Activated CD4-positive, alpha-beta T cell treated with anti-CD3 and anti-CD28 coated beads, Interleukin-2, amount 10 ng/mL, durations not matched to agents 7 days and 5 days (primary cell): Measurements from ENCODE around the gene NELFB. TPM values are rescaled to one million over a fixed set of nuclear protein-coding genes. Genes with fewer than 3 reads are reported as not detected.
"Not testable (repeated sequence)": the region's sequence is repeated elsewhere in the genome, so short reads cannot be mapped to it uniquely, and the experiment has no call there.

ENCODE experiments used
- CTCF ChIA-PET: fragments of 350-600 bp; sonication (Branson Sonifier 250); formaldehyde crosslinking; loops from one replicate; lab custom pipeline; 2021; ENCODE audit warnings: antibody characterized with exemption; lab: Charles Lee
- POLR2A ChIA-PET: fragments of 350-600 bp; sonication (Branson Sonifier 250); formaldehyde crosslinking; loops from one replicate; lab custom pipeline; 2021; ENCODE audit warnings: antibody characterized with exemption; lab: Charles Lee
- DNase-seq: peaks from one replicate; pipeline ENCODE4 v3.0.0-alpha.2; 2020
- H3K27ac Mint-ChIP-seq: one replicate; pipeline ENCODE4 v1.8.0; 2021; ENCODE audit warnings: mild to moderate bottlenecking, moderate library complexity, mixed read lengths
- H3K27me3 Mint-ChIP-seq: one replicate; pipeline ENCODE4 v1.8.0; 2021; ENCODE audit warnings: mixed read lengths
- H3K36me3 Mint-ChIP-seq: one replicate; pipeline ENCODE4 v1.8.0; 2021; ENCODE audit warnings: low read depth, mixed read lengths
- H3K4me1 Mint-ChIP-seq: one replicate; pipeline ENCODE4 v1.8.0; 2021; ENCODE audit warnings: mixed read lengths
- H3K4me3 Mint-ChIP-seq: one replicate; pipeline ENCODE4 v1.8.0; 2021; ENCODE audit warnings: mild to moderate bottlenecking, moderate library complexity, mixed read lengths
- H3K9me3 Mint-ChIP-seq: one replicate; pipeline ENCODE4 v1.8.0; 2021; ENCODE audit warnings: mixed read lengths
- total RNA-seq, 2 experiments: library from RNA; stranded (reverse); gene quantifications; one replicate each; pipeline ENCODE4 v1.2.3, GENCODE V29; 2021

NELFB gene
- total RNA-seq, 2 experiments from 2014 or later = 54.1 to 66.6 TPM

- POLR2A ChIA-PET = interaction anchor here (0.6 to 1.4 kb wide), 12 partner anchors 13 to 348 kb away, joined by 3 to 11 read pairs (median 4); partner anchors contain the start of genes EXD3, MAN1B1, NELFB and NOXA1
- CTCF ChIA-PET = interaction anchor here (0.6 to 6.5 kb wide), 9 partner anchors 13 to 206 kb away, joined by 3 to 65 read pairs (median 3); partner anchors contain the start of genes CYSRT1, MAN1B1, NELFB and RNF208
- Mint-ChIP-seq H3K9me3 (no peaks in the 10 kb centered on the region), H3K36me3 (peaks cover 24% of the 10 kb centered on the region), H3K4me3 (peak within 1 kb of the TSS; percentile 88), H3K27me3 (no peaks in the 10 kb centered on the region), H3K4me1 (peaks cover 33% of the 10 kb centered on the region), H3K27ac (peak within 1 kb of the TSS; percentile 92)
- peak; percentile 98 for DNase-seq
Observed at GRCh38 chr9:137240841-137241489, 14.2 kb upstream of the NELFB start, which contains the start of gene TUBB4B. TUBB4B (plus strand) TSS chr9:137241287; CDS start chr9:137241361, 74 bp downstream.

DNA sequence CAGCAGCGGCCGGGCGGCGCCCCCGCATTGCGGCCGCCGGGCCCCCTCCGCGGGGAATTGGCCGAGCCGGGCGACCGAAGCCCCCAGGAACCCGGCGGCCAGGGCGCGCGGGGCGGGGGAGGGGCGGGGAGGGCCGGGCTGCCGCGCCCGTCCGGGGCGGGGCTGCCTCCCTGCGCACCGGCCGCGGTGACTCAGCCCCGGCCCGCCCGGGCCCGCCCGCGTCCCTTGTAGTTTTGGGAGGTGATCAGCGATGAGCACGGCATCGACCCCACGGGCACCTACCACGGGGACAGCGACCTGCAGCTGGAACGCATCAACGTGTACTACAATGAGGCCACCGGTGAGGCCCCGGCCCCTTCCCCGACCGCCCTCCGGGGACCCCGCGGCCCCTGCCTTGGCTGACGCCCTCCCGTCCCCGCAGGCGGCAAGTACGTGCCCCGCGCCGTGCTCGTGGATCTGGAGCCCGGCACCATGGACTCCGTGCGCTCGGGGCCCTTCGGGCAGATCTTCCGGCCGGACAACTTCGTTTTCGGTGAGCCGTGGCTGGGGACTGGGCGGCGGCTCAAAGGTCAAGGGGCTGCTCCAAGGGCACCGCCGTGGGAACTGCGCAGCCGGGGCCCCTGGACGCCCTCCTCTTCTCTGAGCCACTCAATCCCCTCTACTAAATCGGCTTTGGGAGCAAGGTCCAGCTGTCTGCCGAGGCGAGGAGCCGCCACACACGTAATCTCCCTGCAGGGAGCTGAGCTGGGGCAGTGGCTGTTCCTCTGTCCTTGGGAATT, 13.4 kb upstream of the NELFB start:
- Mint-ChIP-seq H3K9me3 (no peaks in the 10 kb centered on the region), H3K36me3 (peaks cover 24% of the 10 kb centered on the region), H3K4me3 (peak overlapping the region; percentile 87), H3K27me3 (no peaks in the 10 kb centered on the region), H3K4me1 (peaks cover 33% of the 10 kb centered on the region), H3K27ac (peak overlapping the region; percentile 88)
- ChIA-PET CTCF (interaction anchor here (1.0 to 6.5 kb wide), 8 partner anchors 12 to 212 kb away, joined by 3 to 65 read pairs (median 5); partner anchors contain the start of genes CYSRT1, MAN1B1, NELFB and RNF208), POLR2A (interaction anchor here (0.8 to 1.4 kb wide), 9 partner anchors 13 to 220 kb away, joined by 3 to 11 read pairs (median 4); partner anchors contain the start of genes MAN1B1, NELFB and NRARP)
- peak; percentile 65 for DNase-seq

DNA sequence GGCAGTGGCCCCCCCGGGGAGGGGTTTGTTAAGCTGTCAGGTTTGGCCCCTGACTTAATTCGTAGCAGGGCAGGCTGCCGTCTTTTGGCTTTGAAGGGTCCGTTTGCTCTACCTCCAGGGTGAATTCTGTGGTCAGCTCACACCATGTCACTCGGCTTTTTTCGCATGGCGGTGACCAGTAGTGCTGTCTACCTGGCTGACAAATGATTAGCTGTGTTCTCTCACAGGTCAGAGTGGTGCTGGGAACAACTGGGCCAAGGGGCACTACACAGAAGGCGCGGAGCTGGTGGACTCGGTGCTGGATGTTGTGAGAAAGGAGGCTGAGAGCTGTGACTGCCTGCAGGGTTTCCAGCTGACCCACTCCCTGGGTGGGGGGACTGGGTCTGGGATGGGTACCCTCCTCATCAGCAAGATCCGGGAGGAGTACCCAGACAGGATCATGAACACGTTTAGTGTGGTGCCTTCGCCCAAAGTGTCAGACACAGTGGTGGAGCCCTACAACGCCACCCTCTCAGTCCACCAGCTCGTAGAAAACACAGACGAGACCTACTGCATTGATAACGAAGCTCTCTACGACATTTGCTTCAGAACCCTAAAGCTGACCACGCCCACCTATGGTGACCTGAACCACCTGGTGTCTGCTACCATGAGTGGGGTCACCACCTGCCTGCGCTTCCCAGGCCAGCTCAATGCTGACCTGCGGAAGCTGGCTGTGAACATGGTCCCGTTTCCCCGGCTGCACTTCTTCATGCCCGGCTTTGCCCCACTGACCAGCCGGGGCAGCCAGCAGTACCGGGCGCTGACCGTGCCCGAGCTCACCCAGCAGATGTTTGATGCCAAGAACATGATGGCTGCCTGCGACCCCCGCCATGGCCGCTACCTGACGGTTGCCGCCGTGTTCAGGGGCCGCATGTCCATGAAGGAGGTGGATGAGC, 12.6 kb upstream of the NELFB start:
- no peaks in the 10 kb centered on the region for H3K27me3 Mint-ChIP-seq

GRCh38 chr9:137243266-137243625, 11.9 kb upstream of the NELFB start:
- not testable (repeated sequence) for H3K27ac Mint-ChIP-seq, H3K9me3 Mint-ChIP-seq, DNase-seq, H3K27me3 Mint-ChIP-seq
- Mint-ChIP-seq H3K4me1 (peaks cover 31% of the 10 kb centered on the region), H3K4me3 (peak overlapping the region; percentile 87), H3K36me3 (peaks cover 24% of the 10 kb centered on the region)
- POLR2A ChIA-PET = interaction anchor here (0.6 kb wide), 1 partner anchor 21 kb away, joined by 3 read pairs; no protein-coding TSS in a partner anchor
- CTCF ChIA-PET = interaction anchor here (1.0 to 4.6 kb wide), 3 partner anchors 11 to 48 kb away, joined by 3 to 19 read pairs (median 5); partner anchors contain the start of gene NELFB

More for the DNA sequence above, 12.6 kb upstream of the NELFB start:
- H3K9me3 Mint-ChIP-seq = no peaks in the 10 kb centered on the region
- no peak for DNase-seq
- peak overlapping the region; percentile 88 for H3K27ac Mint-ChIP-seq
- peaks cover 33% of the 10 kb centered on the region for H3K4me1 Mint-ChIP-seq
- ChIA-PET POLR2A (interaction anchor here (0.6 to 1.4 kb wide), 3 partner anchors 12 to 156 kb away, joined by 3 to 6 read pairs (median 3); partner anchors contain the start of genes MAN1B1 and NELFB), CTCF (interaction anchor here (1.0 to 4.6 kb wide), 5 partner anchors 12 to 213 kb away, joined by 3 to 19 read pairs (median 5); partner anchors contain the start of gene NELFB)
- peak overlapping the region; percentile 87 for H3K4me3 Mint-ChIP-seq
- H3K36me3 Mint-ChIP-seq = peaks cover 24% of the 10 kb centered on the region

GRCh38 chr9:137243626-137244485, 11.3 kb upstream of the NELFB start:
- peaks cover 27% of the 10 kb centered on the region for H3K4me1 Mint-ChIP-seq
- H3K9me3 Mint-ChIP-seq = no peaks in the 10 kb centered on the region
- ChIA-PET CTCF (interaction anchor here (1.0 to 4.6 kb wide), 3 partner anchors 10 to 215 kb away, joined by 3 to 19 read pairs (median 3); partner anchors contain the start of gene NELFB), POLR2A (no interaction called here)
- H3K27me3 Mint-ChIP-seq = no peaks in the 10 kb centered on the region
- H3K36me3 Mint-ChIP-seq = peaks cover 24% of the 10 kb centered on the region
- DNase-seq = no peak
- H3K4me3 Mint-ChIP-seq = peak overlapping the region; percentile 87
- H3K27ac Mint-ChIP-seq = no peak overlapping the region

GRCh38 chr9:137244486-137245449, 10.4 kb upstream of the NELFB start:
- H3K27ac Mint-ChIP-seq = no peak overlapping the region
- no peak for DNase-seq
- H3K9me3 Mint-ChIP-seq = no peaks in the 10 kb centered on the region
- POLR2A ChIA-PET = no interaction called here
- H3K36me3 Mint-ChIP-seq = peaks cover 24% of the 10 kb centered on the region
- peaks cover 21% of the 10 kb centered on the region for H3K4me1 Mint-ChIP-seq
- no peaks in the 10 kb centered on the region for H3K27me3 Mint-ChIP-seq
- no peak overlapping the region for H3K4me3 Mint-ChIP-seq
- CTCF ChIA-PET = interaction anchor here (0.6 to 4.6 kb wide), 6 partner anchors 8 to 252 kb away, joined by 3 to 19 read pairs (median 3); partner anchors contain the start of gene NELFB

DNA sequence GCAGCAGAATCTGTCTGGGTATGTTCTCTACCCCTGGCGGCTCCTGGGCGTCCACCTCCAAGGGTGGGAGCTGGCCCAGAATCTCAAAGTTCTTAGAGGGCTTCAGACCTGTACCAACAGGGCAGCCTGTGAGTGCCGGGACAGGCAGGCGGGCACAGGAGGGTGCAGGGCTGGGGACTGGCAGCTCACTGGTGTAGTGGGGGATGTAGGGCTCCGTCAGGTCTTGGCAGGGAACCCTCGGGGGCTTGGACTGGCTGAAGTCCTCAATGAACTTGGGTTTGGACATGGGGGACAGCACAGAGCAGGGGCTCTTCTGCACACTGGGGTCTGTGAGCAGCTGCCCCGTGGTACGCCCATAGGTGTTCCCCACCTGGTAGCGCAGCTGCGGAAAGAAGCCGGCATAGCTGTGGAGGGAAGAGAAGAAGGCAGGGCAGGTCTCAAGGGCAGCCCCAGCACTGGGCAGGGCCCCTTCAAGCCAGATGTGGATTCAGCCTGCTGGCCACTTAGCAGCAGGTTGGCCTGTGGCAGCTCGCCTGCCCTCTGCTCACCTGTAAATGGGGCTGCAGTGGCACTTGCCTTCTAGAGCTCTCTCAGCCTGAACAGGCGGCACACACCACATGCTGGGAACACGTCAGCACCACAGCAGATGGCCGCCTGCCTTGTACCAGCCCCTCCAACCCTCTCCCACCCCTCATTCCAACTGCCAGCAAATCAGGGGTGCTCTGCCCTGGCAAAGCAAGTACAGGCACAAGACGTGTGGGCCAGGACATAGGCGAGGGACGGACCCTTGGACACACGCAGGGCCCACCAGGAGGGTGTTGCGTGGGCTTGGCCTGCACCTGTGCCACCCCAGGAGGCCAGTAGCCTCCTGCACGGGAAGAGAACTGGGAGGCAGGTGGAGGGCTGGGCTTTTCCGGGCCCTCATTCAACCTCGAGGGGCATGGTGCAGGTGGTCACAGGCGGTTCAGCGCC, 9.4 kb upstream of the NELFB start:
- peaks cover 19% of the 10 kb centered on the region for H3K4me1 Mint-ChIP-seq
- no peaks in the 10 kb centered on the region for H3K9me3 Mint-ChIP-seq
- H3K36me3 Mint-ChIP-seq = peaks cover 24% of the 10 kb centered on the region
- DNase-seq = no peak
- ChIA-PET POLR2A (no interaction called here), CTCF (interaction anchor here (0.6 to 4.6 kb wide), 6 partner anchors 8 to 252 kb away, joined by 3 to 19 read pairs (median 3); partner anchors contain the start of gene NELFB)
- H3K27me3 Mint-ChIP-seq = no peaks in the 10 kb centered on the region
- H3K27ac Mint-ChIP-seq = no peak overlapping the region
- no peak overlapping the region for H3K4me3 Mint-ChIP-seq

GRCh38 chr9:137247135-137247915, 7.8 kb upstream of the NELFB start:
- CTCF ChIA-PET = interaction anchor here (0.7 to 1.4 kb wide), 3 partner anchors 9 to 596 kb away, joined by 3 to 5 read pairs (median 4); no protein-coding TSS in a partner anchor
- no peak overlapping the region for H3K4me3 Mint-ChIP-seq
- DNase-seq = no peak
- peaks cover 15% of the 10 kb centered on the region for H3K36me3 Mint-ChIP-seq
- POLR2A ChIA-PET = interaction anchor here (0.5 kb wide), 1 partner anchor 24 kb away, joined by 4 read pairs; no protein-coding TSS in a partner anchor
- H3K27me3 Mint-ChIP-seq = no peaks in the 10 kb centered on the region
- peaks cover 16% of the 10 kb centered on the region for H3K4me1 Mint-ChIP-seq
- no peaks in the 10 kb centered on the region for H3K9me3 Mint-ChIP-seq
- no peak overlapping the region for H3K27ac Mint-ChIP-seq

- no peak overlapping the region for H3K4me3 Mint-ChIP-seq
- peaks cover 10% of the 10 kb centered on the region for H3K4me1 Mint-ChIP-seq
- peaks cover 9% of the 10 kb centered on the region for H3K36me3 Mint-ChIP-seq
- CTCF ChIA-PET = interaction anchor here (1.4 kb wide), 1 partner anchor 11 kb away, joined by 4 read pairs; no protein-coding TSS in a partner anchor
- no peak overlapping the region for H3K27ac Mint-ChIP-seq
- DNase-seq = no peak
- no peaks in the 10 kb centered on the region for H3K9me3 Mint-ChIP-seq
- no peaks in the 10 kb centered on the region for H3K27me3 Mint-ChIP-seq
- POLR2A ChIA-PET = interaction anchor here (0.5 kb wide), 1 partner anchor 24 kb away, joined by 4 read pairs; no protein-coding TSS in a partner anchor
Observed at GRCh38 chr9:137247916-137248175, 7.3 kb upstream of the NELFB start.
